ENCODE results near the gene TGFB2.

DNA sequence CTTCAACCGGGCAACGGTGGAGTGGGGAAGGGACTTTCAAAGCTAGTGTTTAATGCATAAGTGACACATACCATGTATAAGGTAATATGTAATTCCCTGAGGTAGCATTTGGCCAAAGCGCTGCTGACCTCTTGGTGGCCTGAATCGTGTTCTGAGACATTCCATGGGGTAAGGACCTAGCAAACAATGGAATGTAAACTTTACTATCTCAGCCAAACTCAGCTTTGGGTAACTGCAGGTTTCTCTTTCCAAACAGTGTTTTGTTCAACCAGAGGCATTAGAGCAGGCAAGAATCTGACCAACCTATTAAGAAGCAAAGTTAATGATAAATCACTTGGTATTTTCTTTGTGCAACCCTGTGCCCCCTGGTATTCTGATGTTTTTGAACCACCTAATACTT is 22.0 kb downstream of the TGFB2 start:
- no peak for TF ChIP-seq EZH2 (IDR thresholded peaks at IDR 0.05; ENCODE audit: insufficient read depth, poor library complexity, severe bottlenecking)
- no peak for TF ChIP-seq EZH2phosphoT487 (IDR thresholded peaks at IDR 0.05; ENCODE audit: insufficient read depth, low read depth)

Data from GM23248 (cell line).